B cell (primary cell): ENCODE measurements around the gene HEPN1.

Source experiments
- CTCF ChIP-seq: fragments of 200-600 bp; IDR thresholded peaks from one replicate; pipeline ENCODE4 v1.8.0; 2022; ENCODE audit warnings: antibody characterized with exemption, mild to moderate bottlenecking
- EZH2 ChIP-seq: IDR thresholded peaks from 2 replicates; pipeline ENCODE4 v1.6.1; 2012; ENCODE audit warnings: borderline replicate concordance, low read depth, mild to moderate bottlenecking, moderate library complexity, low read length; ENCODE audit not compliant: insufficient read depth, poor library complexity, severe bottlenecking

- TF ChIP-seq EZH2 (no peak), CTCF (no peak)
Measured at GRCh38 chr11:124873951-124874350, 45.1 kb upstream of the HEPN1 start.
